ENCODE measurements around the gene SLC25A40.
A peak's percentile ranks its signal among the peaks of the same experiment; 100 is the strongest.

GRCh38 chr7:87876040-87876868 lies at the start of gene SLC25A40, which contains the start of gene DBF4:
- peak; percentile 84 for TF ChIP-seq POLR2AphosphoS5 (IDR thresholded peaks at IDR 0.05; ENCODE audit: borderline replicate concordance, low read depth, low read length)
- TF ChIP-seq EZH2 (IDR thresholded peaks at IDR 0.05) = no peak
- no peak for TF ChIP-seq FOXP2 (optimal IDR thresholded peaks at IDR 0.05; ENCODE audit: control extremely low read depth, extremely low read length, insufficient read depth)
